Activated CD8-positive, alpha-beta memory T cell treated with anti-CD3 and anti-CD28 coated beads for 24 hours (primary cell): Measurements from ENCODE around the gene RIN3.
"Not testable (repeated sequence)": the region's sequence is repeated elsewhere in the genome, so short reads cannot be mapped to it uniquely, and the experiment has no call there.

Source experiments
- DNase-seq: peaks from one replicate; pipeline ENCODE4 v3.0.0-alpha.2; 2020

The RIN3 gene

DNA sequence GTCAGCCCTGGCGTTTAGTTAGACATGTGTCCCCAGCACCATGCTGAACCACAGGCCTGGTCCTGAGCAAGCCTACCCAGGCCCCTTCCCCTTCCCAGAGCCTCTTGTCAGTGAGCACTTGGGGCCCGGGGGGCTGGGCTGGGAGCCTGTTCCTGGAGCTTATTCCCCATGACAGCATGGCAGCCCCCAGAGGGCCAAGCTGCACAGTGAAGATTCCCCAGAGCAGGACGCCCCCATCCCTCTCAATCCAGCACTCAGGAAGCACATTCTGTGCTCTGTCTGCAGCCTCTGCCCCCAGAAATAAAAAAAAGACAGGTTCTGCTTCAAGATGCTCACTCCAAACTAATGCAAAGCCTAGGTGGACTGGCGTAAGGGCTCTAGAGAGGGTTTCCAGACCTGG lies 117.5 kb downstream of the RIN3 start:
- no peak for DNase-seq

DNA sequence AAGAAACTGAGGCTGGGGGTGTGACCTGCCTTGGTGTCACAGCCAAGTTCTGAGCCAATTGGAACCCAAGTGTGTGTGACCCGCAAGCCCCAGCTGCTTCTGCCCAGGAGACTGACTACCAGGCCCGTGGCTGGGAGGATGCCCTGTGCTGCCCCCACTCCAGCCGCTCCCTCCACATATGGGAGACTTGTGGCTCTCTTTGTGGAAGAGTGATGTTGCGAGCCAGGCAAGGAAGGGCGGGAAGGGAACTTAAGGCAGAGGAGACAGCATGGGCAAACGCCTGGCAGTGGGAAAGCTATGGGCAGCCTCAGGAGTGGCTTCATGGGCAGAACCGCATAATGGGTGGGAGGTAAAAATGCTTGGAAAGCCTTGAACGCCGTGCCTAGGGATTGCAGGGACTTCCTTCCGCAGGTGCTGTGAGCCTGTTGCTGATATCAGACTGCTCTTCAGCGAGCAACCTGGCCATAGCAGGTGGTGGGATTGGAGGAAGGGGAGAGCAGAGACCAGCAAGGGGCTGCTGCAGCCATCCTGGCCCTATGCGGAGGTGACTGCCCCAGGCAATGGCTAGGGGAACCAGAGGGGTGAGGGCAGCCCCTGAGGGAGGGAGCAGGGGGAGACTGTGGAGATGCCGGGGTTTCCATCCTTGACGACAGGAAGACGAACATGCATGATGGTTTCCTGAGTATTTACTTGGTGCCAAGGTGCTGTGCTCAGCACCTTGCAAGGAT lies 119.1 kb downstream of the RIN3 start:
- DNase-seq: no peak

DNA sequence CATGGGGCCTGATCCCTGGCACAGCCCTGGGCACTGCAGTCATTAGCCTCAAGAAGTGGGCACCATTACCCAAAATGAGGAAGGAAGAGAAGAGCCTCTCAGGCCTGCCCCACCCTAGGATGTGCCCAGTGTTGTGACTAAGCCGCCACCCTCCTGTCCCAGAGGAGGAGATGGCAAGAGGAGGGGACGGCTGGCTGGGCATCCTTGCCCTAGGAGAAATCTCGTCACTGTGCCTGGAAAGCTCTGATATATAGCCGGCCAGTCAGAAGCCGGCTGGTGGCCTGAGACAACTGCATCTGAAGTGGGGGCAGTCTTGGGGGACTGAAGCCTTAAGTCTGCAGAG lies 119.7 kb downstream of the RIN3 start:
- DNase-seq: no peak

DNA sequence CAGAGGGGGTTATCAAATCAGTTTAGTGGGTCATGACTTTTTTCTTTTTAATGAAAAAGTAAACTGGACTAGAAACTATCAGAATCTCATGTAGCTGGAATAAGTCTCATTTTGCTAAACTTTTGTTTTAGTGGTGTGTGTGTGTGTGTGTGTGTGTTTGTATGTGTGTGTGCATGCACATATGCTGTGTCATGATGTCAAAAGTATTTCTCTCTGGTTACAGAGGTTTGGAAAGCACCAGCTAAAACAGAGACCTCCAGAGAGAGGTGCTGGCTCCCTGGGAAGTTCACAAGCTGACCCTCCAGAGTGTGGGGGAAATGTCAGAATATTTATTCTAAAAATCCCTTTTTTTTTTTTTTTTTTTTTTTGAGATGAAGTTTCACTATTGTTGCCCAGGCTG lies 120.1 kb downstream of the RIN3 start:
- no peak for DNase-seq

DNA sequence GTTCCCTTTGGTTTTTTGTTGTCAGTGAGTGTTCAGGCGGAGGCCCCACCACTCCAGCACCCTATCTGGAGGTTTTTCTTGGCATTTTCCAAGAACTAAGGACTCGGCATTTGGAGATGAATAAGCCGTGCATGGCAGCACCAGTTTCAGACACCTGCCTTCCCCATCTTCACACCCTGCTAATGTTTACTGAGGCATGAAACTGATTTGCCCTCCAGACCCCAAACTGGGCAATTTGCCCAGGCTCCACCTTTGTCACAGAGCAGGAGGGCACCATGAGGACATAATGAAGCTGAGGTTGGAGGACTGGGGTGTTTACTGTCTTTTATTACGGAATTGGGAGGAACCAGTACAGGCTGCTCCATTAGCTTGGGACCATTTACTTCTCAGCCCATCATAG lies 121.5 kb downstream of the RIN3 start:
- DNase-seq: no peak

DNA sequence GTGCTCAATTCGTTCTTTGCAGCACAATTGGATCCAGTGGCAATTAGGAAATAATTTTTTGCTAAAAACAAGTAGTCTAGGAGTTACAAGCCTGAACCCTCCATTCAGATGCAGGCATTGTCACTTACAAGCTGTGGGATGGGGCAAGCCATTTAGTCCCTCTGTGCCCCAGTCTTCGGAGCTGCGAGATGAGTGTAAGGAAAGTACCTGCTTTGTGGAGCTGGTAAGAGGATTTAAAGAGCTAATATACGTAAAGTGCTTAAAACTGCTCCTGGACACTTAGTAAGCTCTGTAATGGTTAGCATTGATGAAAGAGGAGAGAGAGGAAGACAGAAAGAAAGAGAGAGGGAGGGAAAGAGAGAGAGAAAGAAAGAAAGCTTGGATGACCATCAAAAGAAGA lies 122.3 kb downstream of the RIN3 start:
- no peak for DNase-seq

DNA sequence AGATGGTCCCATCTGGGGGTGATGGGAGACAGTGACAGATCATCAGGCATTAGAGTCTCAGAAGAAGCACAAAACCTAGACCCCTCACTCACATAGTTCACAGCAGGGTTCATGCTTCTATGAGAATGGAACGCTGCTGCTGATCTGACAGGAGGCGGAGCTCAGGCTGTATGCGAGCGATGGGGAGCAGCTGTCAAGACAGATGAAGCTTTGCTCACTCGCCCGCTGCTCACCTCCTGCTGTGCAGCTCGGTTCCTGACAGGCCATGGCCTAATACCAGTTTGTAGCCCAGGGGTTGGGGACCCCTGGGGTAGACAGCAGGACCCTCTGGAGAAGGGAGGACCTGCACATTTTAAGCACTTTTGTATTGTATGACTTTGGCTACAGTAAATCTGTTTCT lies 123.6 kb downstream of the RIN3 start:
- no peak for DNase-seq

DNA sequence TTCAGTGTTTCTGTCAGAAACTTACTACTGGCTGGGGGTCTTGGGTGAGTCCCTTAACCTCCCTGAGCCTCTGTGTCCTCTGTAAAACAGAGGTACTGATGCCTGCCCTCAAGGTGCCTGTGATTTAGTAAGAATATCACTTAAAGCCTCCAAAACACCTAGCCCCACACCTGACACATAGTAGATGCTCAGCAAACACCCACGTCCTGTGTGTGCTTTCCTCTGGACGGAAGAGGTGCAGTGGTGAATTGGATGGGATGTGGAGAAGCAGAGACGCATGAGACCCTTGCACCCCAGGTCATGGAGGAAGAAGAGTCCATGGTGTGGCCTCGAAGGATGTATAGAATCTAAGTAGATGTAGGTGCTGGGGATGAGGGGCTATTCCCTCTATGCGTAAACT lies 124.3 kb downstream of the RIN3 start:
- no peak for DNase-seq

DNA sequence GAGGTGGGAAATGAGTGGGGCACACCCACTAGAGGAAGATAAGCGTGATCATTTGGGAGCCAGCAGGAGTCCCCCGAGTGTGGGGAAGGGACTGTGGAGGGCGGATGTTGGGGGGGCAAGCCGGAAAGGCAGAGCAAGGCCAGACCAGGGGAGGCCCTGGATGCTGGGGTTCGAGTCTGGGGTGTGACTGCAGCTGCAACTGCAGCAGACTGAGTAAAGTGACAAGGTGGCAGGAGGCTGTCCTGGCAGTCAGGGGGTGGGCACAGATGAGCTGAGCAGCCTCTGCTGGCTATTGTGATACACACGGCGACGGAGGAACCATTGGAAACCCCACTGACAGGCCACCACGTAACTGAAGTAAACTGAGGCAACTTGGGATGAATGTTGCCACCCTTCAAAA lies 124.7 kb downstream of the RIN3 start:
- DNase-seq: no peak

DNA sequence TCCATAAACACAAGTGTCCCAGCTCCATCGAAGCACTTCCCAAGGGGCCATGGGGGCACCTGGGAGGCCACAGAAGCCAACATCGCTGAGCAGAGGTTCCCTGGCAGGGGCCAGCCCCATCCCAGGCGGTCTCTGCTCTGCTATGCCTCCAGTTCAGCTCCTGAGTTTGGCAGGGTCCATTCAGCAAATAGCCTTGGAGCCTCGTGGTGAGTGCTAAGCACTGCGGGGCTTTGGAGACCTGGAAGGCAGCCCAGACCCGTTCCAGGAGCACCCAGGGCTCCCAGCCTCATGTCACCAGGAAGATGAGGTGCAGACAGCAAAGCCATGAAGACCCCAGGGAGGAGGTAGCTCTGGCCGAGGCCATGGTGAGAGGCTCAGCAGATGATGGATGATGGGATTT lies 125.3 kb downstream of the RIN3 start:
- DNase-seq: no peak

DNA sequence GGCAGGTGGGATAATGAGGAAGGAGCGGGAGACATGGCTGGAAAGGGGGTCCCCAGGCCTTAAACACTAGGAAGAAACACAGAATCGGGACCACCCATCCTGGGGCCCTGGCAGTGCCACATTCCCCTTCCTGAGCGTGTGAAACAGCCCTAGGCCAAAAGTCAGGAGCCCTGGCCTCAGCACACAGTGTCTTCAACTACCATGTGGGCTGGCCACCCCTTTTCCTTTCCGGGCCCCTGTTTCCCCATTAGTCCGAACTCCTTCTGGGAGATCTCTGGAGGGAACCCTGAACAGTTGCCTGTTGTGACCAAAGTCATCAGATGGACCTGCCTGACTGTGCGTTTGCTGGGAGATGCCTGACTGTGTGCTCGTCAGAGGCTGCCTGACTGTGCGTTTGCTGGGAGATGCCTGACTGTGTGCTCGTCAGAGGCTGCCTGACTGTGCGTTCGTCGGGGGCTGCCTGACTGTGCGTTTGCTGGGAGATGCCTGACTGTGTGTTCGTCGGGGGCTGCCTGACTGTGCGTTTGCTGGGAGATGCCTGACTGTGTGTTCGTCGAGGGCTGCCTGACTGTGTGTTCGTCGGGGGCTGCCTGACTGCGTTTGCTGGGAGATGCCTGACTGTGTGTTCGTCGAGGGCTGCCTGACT lies 126.0 kb downstream of the RIN3 start:
- DNase-seq: not testable (repeated sequence)

DNA sequence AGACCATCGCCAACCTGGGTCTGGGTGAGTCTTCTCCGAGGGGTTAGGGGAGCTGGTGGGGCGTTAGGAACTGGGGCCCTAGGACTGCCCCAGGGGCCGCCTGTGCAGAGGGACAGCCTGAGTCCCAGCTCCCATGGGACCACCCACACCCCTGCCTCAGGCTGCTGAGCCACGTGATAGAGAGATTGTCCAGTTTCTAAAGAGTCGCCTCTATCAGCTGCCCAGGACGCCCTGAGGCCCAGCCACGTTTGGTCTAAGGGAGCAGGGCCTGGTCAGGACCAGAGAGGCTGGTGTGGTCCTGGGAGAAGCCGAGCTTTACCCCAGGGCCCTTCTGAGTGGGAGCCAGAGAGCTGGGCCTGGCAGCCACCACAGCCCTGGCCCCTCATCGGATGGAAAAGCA lies 127.7 kb downstream of the RIN3 start:
- DNase-seq: no peak

DNA sequence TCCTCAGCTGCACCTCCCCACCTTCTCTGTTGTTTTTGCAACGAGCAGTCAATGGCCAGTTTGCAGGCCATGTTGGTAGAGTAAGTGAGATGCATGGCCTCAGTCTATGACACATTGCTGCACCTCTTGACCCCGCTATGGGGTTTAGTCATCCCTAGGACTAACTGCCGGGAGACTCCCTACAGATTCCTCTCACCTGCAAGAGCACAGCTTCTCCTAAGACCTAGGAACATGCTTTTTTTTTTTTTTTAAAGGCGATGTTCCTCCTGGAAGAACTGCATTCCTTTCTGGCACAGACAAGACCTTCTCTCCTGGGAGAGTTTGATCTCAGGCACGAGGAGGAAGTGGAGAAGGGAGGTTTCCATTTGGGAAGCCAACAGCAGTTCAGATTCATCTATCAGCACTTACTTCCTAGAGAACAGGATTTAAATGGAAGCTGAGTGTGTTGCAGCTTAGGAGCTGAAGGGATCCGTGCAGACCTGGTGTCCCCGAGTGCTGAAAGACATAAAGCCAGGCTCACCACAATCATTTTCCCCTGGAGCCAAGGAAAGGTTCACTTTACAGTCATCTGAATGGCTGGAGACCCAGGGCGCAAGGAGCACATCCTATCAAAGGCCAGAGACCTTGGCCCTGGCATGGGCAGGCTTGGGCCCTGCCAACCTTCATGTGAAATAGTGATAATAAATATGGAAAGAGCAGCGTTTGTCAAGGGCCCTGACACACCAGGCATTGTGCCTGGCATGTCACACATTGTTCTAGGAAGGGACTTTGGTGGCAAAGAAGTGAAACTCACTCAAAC lies 130.8 kb downstream of the RIN3 start:
- no peak for DNase-seq

DNA sequence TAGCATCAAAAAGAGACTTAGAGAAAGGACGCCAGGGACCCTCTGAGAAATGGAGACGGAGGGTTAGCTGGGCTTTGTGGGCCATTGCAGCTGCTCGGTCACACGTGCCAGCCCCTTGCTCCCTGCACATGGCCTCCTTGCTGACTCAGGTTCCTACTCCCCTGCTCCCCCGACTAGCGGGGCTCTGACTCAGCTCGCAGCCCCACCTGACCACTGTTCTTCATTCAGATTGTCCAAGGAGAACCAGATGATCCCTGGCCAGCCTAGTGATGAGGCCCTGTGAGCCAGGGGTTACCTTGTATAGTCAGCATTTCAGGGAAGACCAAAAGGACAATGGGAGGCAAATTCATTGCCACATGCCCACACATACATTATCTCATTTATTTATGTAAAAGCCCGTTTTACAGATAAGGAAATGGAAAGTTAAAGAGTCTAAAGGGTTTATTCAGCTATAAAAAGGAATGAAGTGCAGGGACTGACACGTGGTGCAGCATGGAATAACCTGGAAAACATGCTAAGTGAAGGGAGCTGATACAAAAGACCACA lies 131.5 kb downstream of the RIN3 start:
- DNase-seq: no peak

DNA sequence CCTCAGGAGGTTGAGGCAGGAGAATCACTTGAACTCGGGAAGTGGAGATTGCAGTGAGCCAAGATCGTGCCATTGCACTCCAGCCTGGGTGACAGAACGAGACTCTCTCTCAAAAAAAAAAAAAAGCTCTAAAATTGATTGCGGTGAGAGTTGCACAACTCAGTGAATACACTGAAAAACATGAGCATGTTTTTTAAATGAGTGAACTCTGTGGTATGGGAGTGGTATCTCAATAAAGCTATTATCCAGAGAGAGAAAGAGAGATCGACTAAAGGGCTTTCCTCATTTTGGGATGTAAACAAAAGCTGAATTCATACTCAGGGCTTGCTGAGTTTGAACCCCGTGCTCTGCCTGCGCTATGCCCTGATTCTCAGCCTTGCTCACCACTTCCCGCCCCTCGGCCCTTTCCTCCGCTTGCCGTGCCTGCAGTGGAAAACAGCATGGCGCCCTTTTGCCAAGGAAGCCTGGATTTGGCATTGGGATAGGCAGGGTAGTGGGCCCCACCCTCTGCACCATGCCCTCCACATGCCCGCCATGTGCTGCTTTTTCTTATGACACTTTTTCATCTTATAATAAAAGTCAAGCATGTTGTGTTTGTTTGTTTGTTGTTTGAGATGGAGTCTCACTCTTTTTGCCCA lies 132.4 kb downstream of the RIN3 start:
- DNase-seq: no peak

DNA sequence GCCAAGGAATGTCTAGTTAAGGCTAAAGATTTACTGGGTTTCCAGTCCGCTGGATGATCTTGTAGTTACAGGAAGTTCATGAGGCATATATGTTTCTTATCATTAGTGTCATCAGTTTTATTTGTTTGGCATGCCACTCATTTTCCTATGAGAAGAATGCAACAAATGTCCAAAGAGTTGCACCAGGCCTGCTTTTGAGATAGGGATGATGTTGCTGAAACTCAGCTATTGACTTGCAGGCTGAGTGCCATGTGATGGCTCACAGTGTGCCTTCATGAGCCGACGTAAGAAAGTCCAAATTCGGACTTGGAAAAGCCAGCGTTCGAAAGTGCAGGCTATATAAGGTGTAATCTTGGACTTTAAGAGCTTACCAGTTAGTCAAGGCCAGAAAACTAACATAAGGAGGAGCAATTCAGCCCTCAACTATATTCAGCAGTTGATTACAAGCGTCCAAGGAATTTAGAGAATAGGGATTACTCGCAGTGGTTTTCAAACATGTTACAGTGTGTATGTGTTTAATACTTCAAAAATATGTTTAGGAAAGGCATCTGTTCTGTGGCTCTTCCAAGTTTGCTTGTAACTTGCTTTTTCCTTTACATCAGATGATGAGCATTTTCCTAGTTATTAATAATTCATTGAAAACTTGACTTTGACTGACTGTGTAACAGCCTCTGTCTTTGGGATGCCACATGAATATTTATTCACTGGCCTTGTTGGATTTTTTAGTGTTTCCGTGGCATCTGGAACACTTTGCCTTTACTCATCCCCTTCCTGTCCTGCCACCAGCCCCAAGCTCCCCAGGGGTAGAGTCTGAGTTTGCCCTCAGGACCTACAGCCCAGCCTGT lies 133.6 kb downstream of the RIN3 start:
- DNase-seq: no peak

DNA sequence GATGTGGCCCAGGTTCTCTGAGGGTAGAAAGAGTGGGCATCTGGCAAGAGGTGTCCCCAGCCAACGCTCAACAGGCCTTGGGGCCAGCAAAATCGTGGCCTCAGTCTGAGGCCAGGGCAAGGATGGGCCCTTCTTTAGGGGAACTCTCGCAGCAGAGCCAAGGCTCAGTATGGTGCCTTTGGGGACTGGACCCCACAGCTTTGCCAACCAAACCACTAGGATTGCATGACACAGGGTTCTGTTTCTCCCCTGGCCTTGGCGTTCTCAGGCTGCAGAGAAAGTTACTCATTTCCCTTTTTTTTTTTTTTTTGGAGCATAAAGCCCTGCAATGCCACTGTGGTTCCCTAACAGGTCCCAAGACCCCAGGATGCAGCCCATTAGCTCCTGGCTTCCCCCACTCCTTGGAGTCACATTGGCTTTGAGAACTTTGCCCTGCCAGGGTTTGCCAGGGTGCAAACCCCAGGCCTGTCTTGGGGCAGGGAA lies 134.3 kb downstream of the RIN3 start:
- DNase-seq: no peak

DNA sequence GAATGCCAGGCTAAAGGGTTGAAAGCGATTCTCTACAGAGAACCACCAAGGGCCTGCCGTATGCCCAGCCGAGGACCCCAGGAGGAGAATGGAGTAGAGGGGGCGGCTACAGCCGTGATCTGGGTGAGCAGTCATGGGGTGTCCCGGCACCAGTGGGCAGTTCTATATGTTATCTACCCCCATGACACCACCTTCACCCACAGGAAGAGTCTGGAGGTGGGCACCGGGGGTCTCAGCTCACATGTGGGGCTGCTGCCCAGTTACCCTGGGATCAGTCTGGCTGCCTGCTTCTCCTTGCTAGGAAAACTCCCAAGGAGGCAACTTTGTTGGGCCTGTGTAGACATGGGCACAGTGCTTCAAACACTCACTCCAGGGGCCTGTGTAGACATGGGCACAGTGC lies 135.5 kb downstream of the RIN3 start:
- no peak for DNase-seq

DNA sequence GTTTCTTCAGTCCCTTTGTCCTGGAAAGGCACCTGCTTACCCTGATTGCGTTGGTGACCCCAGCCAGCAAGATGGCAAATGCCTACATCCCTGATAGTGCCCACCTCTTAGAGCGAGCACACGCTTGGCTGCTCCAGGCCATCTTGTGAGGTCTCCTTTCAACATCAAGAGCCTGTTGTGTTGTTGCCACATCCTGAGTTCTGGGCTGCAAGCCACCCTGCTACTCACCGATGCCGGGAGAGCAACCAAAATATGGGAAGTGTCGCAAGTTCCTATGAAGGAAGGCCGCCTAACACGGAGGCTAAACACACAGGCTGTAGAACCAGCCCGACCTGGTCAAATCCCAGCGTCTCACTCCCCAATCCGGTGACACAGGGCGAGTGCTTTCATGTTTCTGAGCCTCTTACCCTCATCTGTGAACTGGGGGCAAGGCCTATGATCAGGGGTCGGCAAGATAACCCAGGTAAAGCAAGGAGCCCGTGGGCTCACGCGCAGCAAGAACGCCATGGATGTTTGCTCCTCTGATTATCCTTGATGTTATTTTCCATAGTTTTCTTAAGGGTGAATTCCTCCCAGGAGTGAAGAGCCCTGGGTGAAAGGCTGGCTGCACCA lies 136.5 kb downstream of the RIN3 start:
- no peak for DNase-seq

DNA sequence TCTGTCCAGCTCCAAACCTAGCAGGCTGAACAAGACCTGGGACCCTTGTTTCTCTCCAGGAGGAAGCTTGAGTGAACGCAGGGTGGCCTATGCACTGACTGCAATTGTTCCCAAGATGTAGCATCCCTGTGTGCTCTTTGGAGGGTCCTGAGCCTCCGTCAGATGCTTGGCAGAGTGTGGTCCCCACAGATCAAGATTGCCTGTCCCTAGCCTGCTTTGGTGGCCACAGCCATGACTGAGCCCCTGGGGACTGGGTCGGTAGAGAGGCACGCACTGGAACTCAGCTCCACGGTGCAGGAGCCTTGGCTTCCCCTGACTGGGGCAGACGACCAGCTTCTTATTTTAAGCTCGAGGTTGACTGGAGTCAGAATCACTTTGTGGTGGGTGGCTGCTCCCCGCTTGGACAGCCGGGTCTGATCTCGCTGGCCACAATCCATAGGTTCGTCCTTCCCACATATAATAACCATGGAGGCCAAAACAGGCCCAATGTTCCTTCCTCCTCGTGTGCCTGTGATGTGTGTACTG lies 137.1 kb downstream of the RIN3 start:
- no peak for DNase-seq

DNA sequence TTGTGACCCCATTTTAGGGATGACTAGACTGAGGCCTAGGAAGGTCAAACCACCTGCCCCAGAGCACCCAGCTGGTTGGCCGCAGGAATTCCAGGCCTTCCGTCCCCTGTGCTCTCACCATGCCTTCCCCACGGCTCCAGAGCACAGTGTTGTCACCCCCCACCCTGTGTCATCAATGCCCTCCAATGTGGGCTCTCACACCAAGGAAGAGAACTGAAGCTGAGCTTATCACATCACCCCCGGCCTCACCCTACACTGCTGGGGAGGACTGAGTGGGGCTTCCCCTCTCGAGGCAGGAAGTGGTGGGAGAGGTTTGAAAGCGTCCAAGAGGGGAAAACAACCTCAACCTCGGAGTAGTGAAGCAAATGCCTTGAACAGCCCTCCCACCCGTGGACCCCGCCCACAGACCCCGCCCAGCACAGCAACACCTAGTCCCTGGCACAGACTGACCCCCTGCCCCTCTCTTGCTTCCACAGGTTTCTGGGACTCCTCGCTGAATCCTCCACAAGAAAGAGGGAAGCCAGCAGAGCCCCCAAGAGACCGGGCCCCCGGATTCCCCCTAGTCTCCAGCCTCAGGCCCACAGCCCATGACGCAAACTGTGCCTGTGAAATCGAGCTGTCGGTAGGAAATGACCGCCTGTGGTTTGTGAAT lies 137.7 kb downstream of the RIN3 start:
- peak; percentile 89 for DNase-seq
